Gastrocnemius medialis (tissue), 4 donors: ENCODE data around the gene CCDC154.

ENCODE experiments used
- POLR2A ChIP-seq, 2 donors: fragments of 450-650 bp; IDR thresholded peaks; one replicate each; pipeline ENCODE4 v1.6.1; 2017; ENCODE audit warnings: antibody characterized with exemption in 2 of 2, mild to moderate bottlenecking in 2 of 2, moderate library complexity in 2 of 2
- TF ChIP-seq, protein P1 (sequence below), 5 experiments: fragments of 450-650 bp in 3 of 5; fragments of 200-600 bp in 2 of 5; sonication (generic) in 2 of 5; IDR thresholded peaks in 4 of 5; conservative IDR thresholded peaks in 1 of 5; 1 replicate in 4 of 5; 2 replicates in 1 of 5; pipeline ENCODE4 v1.5.1; 2016 to 2019; ENCODE audit warnings: antibody characterized with exemption in 5 of 5, mild to moderate bottlenecking in 3 of 5, moderate library complexity in 3 of 5

DNA sequence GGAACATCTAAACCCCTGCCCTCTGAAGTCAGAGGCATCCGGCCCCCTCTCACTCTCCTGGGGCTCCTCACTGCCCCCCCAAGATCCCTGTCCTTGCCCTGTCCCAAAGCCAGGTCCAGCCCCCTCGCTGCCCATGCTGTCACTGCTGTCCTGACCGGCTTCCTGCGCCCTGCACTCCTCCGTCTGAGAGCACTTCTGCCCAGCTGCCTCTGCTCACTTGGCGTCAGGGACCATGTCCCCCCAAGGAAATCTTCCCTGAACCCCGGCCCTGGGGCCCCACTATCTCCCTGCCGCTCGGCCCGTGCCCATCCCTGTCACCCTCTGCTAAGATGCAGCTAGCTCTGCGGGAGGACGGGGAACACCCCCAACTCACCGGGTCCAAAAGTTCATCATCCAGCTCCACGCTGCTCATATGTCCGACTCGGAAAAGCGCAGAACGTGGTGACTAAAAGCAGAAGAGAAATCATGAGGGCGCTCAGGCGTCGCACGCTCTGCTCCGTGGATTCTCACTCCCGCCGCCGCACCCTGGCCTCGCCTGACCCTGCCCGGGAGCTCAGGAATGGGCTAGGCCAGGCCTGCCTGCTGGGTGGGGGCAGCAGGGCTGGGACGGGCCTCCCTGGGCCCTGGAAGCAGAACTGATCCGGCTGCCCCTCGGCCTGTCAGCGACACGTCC lies 20.7 kb upstream of the CCDC154 start:
- TF ChIP-seq, protein P1, sequence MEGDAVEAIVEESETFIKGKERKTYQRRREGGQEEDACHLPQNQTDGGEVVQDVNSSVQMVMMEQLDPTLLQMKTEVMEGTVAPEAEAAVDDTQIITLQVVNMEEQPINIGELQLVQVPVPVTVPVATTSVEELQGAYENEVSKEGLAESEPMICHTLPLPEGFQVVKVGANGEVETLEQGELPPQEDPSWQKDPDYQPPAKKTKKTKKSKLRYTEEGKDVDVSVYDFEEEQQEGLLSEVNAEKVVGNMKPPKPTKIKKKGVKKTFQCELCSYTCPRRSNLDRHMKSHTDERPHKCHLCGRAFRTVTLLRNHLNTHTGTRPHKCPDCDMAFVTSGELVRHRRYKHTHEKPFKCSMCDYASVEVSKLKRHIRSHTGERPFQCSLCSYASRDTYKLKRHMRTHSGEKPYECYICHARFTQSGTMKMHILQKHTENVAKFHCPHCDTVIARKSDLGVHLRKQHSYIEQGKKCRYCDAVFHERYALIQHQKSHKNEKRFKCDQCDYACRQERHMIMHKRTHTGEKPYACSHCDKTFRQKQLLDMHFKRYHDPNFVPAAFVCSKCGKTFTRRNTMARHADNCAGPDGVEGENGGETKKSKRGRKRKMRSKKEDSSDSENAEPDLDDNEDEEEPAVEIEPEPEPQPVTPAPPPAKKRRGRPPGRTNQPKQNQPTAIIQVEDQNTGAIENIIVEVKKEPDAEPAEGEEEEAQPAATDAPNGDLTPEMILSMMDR (IDR thresholded peaks at IDR 0.05 in 4 of 5, conservative IDR thresholded peaks at IDR 0.05 in 1 of 5) = no peak
- TF ChIP-seq POLR2A (IDR thresholded peaks at IDR 0.05) = no peak
